GM19452 (cell line): Measurements from ENCODE around the gene PIGU.
A peak's percentile ranks its signal among the peaks of the same experiment; 100 is the strongest.
"Not testable (repeated sequence)": the region's sequence is repeated elsewhere in the genome, so short reads cannot be mapped to it uniquely, and the experiment has no call there.

Experiments
- ATAC-seq: cut with Tn5 transposase; IDR thresholded peaks from one replicate; pipeline ENCODE4 v1.9.1; 2021; ENCODE audit not compliant: unreplicated experiment

The PIGU gene

GRCh38 chr20:34516247-34517113 is 160.4 kb downstream of the PIGU start, which contains the start of gene DYNLRB1:
Gene DYNLRB1 (plus strand): TSS chr20:34516422. CDS start chr20:34516459, 37 bp downstream.
- ATAC-seq = peak; percentile 71

GRCh38 chr20:34515484-34516246 is 161.2 kb downstream of the PIGU start:
- ATAC-seq = peak; percentile 47

GRCh38 chr20:34514897-34515483 is 161.9 kb downstream of the PIGU start:
- ATAC-seq = peak; percentile 7

GRCh38 chr20:34514034-34514433 is 162.9 kb downstream of the PIGU start:
- not testable (repeated sequence) for ATAC-seq

GRCh38 chr20:34512955-34513419 is 163.9 kb downstream of the PIGU start:
- ATAC-seq = no peak

DNA sequence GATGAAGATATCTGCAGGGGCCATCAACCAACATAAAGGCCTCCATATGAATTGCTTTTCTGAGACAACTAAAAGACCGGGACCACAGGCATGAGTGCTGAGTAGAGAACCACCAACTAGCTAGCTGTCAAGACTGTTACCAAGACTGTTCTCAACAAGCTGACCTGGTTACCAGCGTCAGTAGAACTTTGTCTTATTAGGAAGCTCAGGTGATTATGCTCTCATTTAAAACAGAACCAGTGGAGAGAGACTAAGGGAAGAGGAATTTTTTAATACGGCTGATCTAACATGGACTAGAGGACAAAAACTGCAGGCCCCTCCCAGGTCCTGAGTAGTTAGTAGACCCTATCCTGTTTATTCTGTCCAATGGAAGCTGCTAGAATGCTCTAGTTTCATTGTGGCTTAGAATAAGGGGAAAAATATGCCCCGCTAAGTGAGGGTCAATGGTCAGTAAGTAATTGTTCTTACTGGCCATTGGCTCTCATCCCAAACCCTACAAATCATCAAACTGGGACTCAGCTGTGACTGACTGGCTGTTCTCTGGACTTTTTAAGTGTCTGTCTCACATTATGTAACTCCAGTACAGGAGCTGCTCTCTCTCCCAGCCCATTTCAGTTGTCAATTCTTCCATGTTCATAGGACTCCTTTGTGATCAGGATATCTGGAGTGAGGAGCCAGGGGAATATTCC is 164.5 kb downstream of the PIGU start:
- no peak for ATAC-seq

GRCh38 chr20:34511891-34512265 is 165.0 kb downstream of the PIGU start:
- no peak for ATAC-seq

GRCh38 chr20:34510575-34510974 is 166.3 kb downstream of the PIGU start:
- ATAC-seq = no peak
